Smooth muscle cell (in vitro differentiated cells): ENCODE results near the gene UCP2. TPM values are rescaled to one million over a fixed set of nuclear protein-coding genes. Genes with fewer than 3 reads are reported as not detected.

Experiments used
- DNase-seq: peaks from one replicate; lab custom pipeline; 2025; ENCODE audit not compliant: unreplicated experiment; lab: John Stamatoyannopoulos, UW
- H2AFZ ChIP-seq: fragments of 200-600 bp; sonication (generic); 2 replicates; pipeline ENCODE4 v1.6.0; 2016; ENCODE audit warnings: antibody characterized with exemption, low read depth, mild to moderate bottlenecking
- H3F3A ChIP-seq: fragments of 200-600 bp; sonication (generic); 2 replicates; pipeline ENCODE4 v1.6.0; 2017; ENCODE audit warnings: antibody characterized with exemption, low read depth
- H3K27ac ChIP-seq: fragments of 200-600 bp; sonication (generic); 2 replicates; pipeline ENCODE4 v1.5.1; 2016; ENCODE audit warnings: low read depth, mild to moderate bottlenecking
- H3K27me3 ChIP-seq: fragments of 200-600 bp; sonication (generic); 2 replicates; pipeline ENCODE4 v1.6.1; 2016; ENCODE audit warnings: low read depth, mild to moderate bottlenecking
- H3K36me3 ChIP-seq: fragments of 200-600 bp; sonication (generic); 2 replicates; pipeline ENCODE4 v1.5.1; 2016; ENCODE audit warnings: low read depth
- H3K4me1 ChIP-seq: fragments of 200-600 bp; sonication (generic); 2 replicates; pipeline ENCODE4 v1.5.1; 2016; ENCODE audit warnings: low read depth
- H3K4me2 ChIP-seq: fragments of 200-600 bp; sonication (generic); 2 replicates; pipeline ENCODE4 v1.6.0; 2016; ENCODE audit warnings: mild to moderate bottlenecking
- H3K4me3 ChIP-seq: fragments of 200-600 bp; sonication (generic); 2 replicates; pipeline ENCODE4 v1.5.1; 2016; ENCODE audit warnings: mild to moderate bottlenecking
- H3K79me2 ChIP-seq: fragments of 200-600 bp; sonication (generic); 2 replicates; pipeline ENCODE4 v1.6.0; 2016; ENCODE audit warnings: low read depth, mild to moderate bottlenecking
- H3K9ac ChIP-seq: fragments of 200-600 bp; sonication (generic); 2 replicates; pipeline ENCODE4 v1.6.0; 2016; ENCODE audit warnings: low read depth
- H3K9me3 ChIP-seq: fragments of 200-600 bp; sonication (generic); replicated peaks from 2 replicates; pipeline ENCODE4 v1.5.1; 2016; ENCODE audit warnings: low read depth
- H4K20me1 ChIP-seq: fragments of 200-600 bp; sonication (generic); 2 replicates; pipeline ENCODE4 v1.6.0; 2016; ENCODE audit warnings: low read depth
- WGBS: methylation state at CpG from one replicate; pipeline ENCODE4 v1.1.7; 2016; ENCODE audit warnings: low lambda C conversion rate; 5-methylcytosine and 5-hydroxymethylcytosine counted together
- polyA plus RNA-seq: library from polyadenylated mRNA; unstranded; fragments of >200 nt; fragmentation: Nextera tagmentation; extraction: Ambion mirVana; gene quantifications from 2 replicates; pipeline ENCODE4 v1.2.1, GENCODE V29; 2016
- total RNA-seq: library from RNA; depleted of rRNA; stranded (reverse); fragments of >200 nt; gene quantifications from 2 replicates; pipeline ENCODE4 v1.2.3, GENCODE V29; 2014
- TF ChIP-seq, protein P1 (sequence below): fragments of 200-600 bp; sonication (generic); IDR thresholded peaks from 2 replicates; pipeline ENCODE4 v1.5.1; 2017; ENCODE audit warnings: borderline replicate concordance, mild to moderate bottlenecking, antibody characterized with exemption; ENCODE audit not compliant: insufficient read depth, poor library complexity, severe bottlenecking

The UCP2 gene, protein sequence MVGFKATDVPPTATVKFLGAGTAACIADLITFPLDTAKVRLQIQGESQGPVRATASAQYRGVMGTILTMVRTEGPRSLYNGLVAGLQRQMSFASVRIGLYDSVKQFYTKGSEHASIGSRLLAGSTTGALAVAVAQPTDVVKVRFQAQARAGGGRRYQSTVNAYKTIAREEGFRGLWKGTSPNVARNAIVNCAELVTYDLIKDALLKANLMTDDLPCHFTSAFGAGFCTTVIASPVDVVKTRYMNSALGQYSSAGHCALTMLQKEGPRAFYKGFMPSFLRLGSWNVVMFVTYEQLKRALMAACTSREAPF
- total RNA-seq: 0.67 and 4.8 TPM in 2 replicates
- polyA plus RNA-seq: 8.2 and 12.7 TPM in 2 replicates

DNA sequence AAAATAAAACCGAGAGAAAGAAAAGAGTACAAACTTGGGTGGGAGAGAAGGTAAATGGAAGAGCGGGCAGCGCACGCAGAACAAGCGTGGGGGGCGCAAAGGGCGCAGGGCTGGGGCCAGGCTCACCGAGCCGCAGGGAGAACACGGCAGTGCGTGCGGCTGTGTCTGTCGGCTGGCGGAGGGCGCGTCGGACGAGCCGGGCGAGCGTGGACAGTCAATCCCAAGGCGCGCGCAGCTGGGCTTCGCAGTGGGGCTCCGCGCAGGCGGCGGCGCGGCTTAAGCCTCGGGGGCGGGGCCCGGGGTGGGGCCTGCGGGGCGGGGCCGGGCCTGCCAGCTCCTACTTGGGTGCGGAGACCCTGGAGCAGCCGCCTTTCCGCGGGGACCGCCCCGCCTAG is at the start of gene UCP2:
Gene UCP2, minus strand, starts transcription at position 249 of the 395 bp plus-strand sequence. CDS start 4,465 bp downstream, outside the sequence.
- Histone ChIP-seq H3K4me3 (peak within 1 kb of the TSS; percentile 58), H3K79me2 (no peaks in the 10 kb centered on the region), H3K4me1 (no peaks in the 10 kb centered on the region), H3K4me2 (peak within 1 kb of the TSS; percentile 91), H3K36me3 (no peaks in the 10 kb centered on the region), H3K9me3 (no peaks in the 10 kb centered on the region), H2AFZ (peak within 1 kb of the TSS; percentile 87), H3K27ac (no peak within 1 kb of the TSS), H3K27me3 (no peaks in the 10 kb centered on the region), H3K9ac (no peak within 1 kb of the TSS), H3F3A (no peaks in the 10 kb centered on the region), H4K20me1 (no peaks in the 10 kb centered on the region)
- WGBS: 4% methylated on average over 22 of the region's 43 CpGs
- DNase-seq: peak; percentile 71
- TF ChIP-seq, protein P1, sequence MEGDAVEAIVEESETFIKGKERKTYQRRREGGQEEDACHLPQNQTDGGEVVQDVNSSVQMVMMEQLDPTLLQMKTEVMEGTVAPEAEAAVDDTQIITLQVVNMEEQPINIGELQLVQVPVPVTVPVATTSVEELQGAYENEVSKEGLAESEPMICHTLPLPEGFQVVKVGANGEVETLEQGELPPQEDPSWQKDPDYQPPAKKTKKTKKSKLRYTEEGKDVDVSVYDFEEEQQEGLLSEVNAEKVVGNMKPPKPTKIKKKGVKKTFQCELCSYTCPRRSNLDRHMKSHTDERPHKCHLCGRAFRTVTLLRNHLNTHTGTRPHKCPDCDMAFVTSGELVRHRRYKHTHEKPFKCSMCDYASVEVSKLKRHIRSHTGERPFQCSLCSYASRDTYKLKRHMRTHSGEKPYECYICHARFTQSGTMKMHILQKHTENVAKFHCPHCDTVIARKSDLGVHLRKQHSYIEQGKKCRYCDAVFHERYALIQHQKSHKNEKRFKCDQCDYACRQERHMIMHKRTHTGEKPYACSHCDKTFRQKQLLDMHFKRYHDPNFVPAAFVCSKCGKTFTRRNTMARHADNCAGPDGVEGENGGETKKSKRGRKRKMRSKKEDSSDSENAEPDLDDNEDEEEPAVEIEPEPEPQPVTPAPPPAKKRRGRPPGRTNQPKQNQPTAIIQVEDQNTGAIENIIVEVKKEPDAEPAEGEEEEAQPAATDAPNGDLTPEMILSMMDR: no peak

DNA sequence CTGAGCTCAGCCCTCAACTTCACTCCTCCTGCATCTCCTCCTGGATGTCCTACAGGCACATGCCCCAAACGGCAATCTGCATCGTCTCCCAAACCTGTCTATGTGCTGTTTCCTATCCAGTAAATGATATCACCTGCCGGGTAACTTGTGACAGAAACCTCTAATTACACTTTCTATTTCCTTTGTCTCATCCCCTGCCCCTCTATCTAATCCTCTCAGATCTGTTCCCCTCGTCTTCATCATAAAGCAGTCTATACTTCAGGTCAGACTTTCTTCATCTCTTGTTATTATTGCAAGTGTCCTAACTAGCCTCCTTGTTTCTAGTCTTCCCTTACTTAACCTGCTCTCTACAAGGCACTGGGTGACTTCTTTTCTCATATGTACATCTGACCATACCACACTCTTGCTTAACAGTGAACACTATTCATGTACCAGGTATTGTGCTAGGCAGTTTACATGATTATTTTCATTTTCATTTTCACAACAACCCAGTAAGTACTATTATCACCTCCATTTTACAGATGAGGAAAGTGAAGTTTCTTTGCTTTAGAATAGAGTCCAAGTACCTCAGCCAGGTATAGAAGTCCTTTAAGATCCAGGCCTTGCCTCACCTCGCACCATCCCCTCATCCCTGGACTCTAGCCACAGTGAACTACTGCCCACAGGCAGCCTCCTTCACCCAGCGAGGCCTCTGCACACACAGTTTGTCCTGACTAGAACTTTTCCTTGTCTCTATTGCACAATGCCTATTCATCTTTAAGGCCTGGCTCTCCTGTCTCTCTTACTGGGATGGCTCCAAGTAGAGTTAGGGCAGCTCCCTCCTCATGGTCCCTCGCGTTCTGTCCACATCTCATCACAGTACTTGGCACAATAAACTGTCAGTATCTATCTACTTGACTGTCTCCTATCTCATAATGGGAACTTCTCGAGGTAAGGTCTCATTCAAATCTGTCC is 48.4 kb upstream of the UCP2 start:
- no peak overlapping the region for H3K27ac ChIP-seq
- H3K9me3 ChIP-seq: no peaks in the 10 kb centered on the region
- no peak overlapping the region for H2AFZ ChIP-seq
- H3K4me2 ChIP-seq: no peak overlapping the region
- no peaks in the 10 kb centered on the region for H4K20me1 ChIP-seq
- 94% methylated on average over 9 of the region's 9 CpGs for WGBS
- H3K27me3 ChIP-seq: no peaks in the 10 kb centered on the region
- H3F3A ChIP-seq: no peaks in the 10 kb centered on the region
- no peak for DNase-seq
- TF ChIP-seq, protein P1: no peak
- no peaks in the 10 kb centered on the region for H3K79me2 ChIP-seq
- H3K4me1 ChIP-seq: no peaks in the 10 kb centered on the region
- H3K9ac ChIP-seq: no peak overlapping the region
- H3K4me3 ChIP-seq: no peak overlapping the region
- peaks cover 8% of the 10 kb centered on the region for H3K36me3 ChIP-seq

DNA sequence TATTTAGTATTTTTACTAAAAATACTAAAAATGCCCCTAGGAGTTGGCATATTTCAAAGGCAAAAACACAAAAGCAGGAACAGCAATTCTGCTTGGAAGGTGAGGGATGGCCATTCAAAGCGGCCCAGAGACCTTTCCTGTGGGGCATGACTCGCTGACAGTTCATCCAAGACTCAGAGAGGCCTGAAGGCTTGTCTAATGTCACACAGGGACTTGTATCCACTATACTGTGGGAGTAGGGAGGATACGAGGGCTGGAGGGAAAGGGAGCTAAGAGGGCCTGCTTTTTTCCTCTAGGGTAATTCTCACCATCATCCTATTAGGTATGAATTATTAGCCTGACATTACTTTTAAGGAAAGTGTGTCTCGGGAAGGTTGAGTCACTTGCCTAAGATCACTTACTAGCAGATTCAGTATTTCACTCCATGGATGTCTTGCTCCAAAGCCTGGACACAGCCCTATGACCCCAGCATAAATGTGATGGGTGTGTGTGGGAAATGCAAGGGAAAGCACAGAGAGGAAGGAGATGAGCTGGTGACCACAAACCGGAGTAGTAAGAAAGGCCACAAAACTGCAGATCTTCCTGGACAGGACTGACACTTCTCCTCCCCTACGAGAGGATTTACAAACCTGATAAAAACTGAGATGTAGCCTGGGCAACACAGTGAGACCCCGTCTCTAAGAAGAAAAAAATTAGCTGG is 43.0 kb upstream of the UCP2 start:
- Histone ChIP-seq H3K9ac (no peak overlapping the region), H3K27ac (no peak overlapping the region), H3F3A (no peaks in the 10 kb centered on the region), H2AFZ (no peak overlapping the region), H3K4me2 (no peak overlapping the region), H3K4me3 (no peak overlapping the region), H3K4me1 (no peaks in the 10 kb centered on the region), H3K79me2 (no peaks in the 10 kb centered on the region), H3K9me3 (no peaks in the 10 kb centered on the region), H4K20me1 (no peaks in the 10 kb centered on the region), H3K36me3 (no peaks in the 10 kb centered on the region), H3K27me3 (no peaks in the 10 kb centered on the region)
- 70% methylated on average over 7 of the region's 7 CpGs for WGBS
- TF ChIP-seq, protein P1: no peak
- DNase-seq: no peak
